H1 (cell line): ENCODE results near the gene GAPDHS. TPM values are rescaled to one million over a fixed set of nuclear protein-coding genes. Genes with fewer than 3 reads are reported as not detected.

Experiments used
- CHD7 ChIP-seq: fragments of 300-600 bp; sonication (generic); IDR thresholded peaks from 2 replicates; pipeline ENCODE4 v1.7.1; 2012; ENCODE audit warnings: low read length, moderate library complexity, mild to moderate bottlenecking, inconsistent platforms; ENCODE audit not compliant: insufficient replicate concordance
- FOSL1 ChIP-seq: IDR thresholded peaks from 2 replicates; pipeline ENCODE4 v1.6.1; 2011; ENCODE audit warnings: mild to moderate bottlenecking, low read depth, low read length, moderate library complexity; ENCODE audit not compliant: insufficient read depth
- polyA plus RNA-seq, 7 experiments: library from polyadenylated mRNA; depleted of rRNA in 3 of 7; stranded (reverse) in 5 of 7; unstranded in 2 of 7; fragments of >200 nt in 5 of 7; fragments of 200-250 nt in 2 of 7; gene quantifications; 1 replicate in 5 of 7; 2 replicates in 1 of 7; 4 replicates in 1 of 7; pipeline versions ENCODE4 v1.2.1 to v1.2.3, GENCODE V29; 2011 to 2013; ENCODE audit warnings: missing spikeins in 2 of 7, mixed read lengths in 2 of 7
- total RNA-seq: library from RNA; stranded (reverse); fragmentation: NEBNext Ultra II Directional; extraction: Animal tissue kit (Norgen Biotek cat#: 25700); gene quantifications from 2 replicates; pipeline ENCODE4 v1.2.1, GENCODE V29; 2021

The GAPDHS gene
- total and polyA plus RNA-seq, 2 of the 8 experiments (the other 6 are each of a cell fraction or from before 2014, with no cell fraction given): 0.26 TPM; not detected in 1

GRCh38 chr19:35493971-35494370 lies 39.3 kb upstream of the GAPDHS start (continued):
- TF ChIP-seq CHD7: no peak
- TF ChIP-seq FOSL1: no peak
